NCI-H446 (cell line): ENCODE data around the gene OR7C1.
A peak's percentile ranks its signal among the peaks of the same experiment; 100 is the strongest.
"Not testable (repeated sequence)": the region's sequence is repeated elsewhere in the genome, so short reads cannot be mapped to it uniquely, and the experiment has no call there.

ENCODE experiments used
- DNase-seq, 2 experiments: peaks; one replicate each; lab custom pipeline; 2025; lab: John Stamatoyannopoulos, UW

OR7C1 gene

GRCh38 chr19:14835011-14835410, at the start of gene OR7C1, which contains the start of gene OR7A5:
TSS of gene OR7C1 (minus strand) at chr19:14835185. CDS start at chr19:14800136, 35,049 bp downstream.
TSS of gene OR7A5 (minus strand) at chr19:14835185. CDS start at chr19:14828241, 6,944 bp downstream.
- DNase-seq: no peak

GRCh38 chr19:14871619-14872230, 36.7 kb upstream of the OR7C1 start:
- peak in 1 of 2 experiments; percentile 18 for DNase-seq

GRCh38 chr19:14868497-14868896, 33.5 kb upstream of the OR7C1 start:
- no peak for DNase-seq

- no peak for DNase-seq
Observed at GRCh38 chr19:14848822-14849221, 13.8 kb upstream of the OR7C1 start, which contains the start of gene OR7A10. TSS of gene OR7A10 (minus strand) at chr19:14848922. CDS start at chr19:14841877, 7,045 bp downstream.

GRCh38 chr19:14843578-14843977, 8.6 kb upstream of the OR7C1 start:
- DNase-seq: no peak

- no peak for DNase-seq
Observed at GRCh38 chr19:14843169-14843568, 8.2 kb upstream of the OR7C1 start.

- no peak for DNase-seq
Observed at GRCh38 chr19:14840206-14840605, 5.2 kb upstream of the OR7C1 start.

- DNase-seq: no peak
Observed at GRCh38 chr19:14837391-14837790, 2.4 kb upstream of the OR7C1 start.

GRCh38 chr19:14830702-14831101, 4.3 kb downstream of the OR7C1 start:
- DNase-seq: no peak

GRCh38 chr19:14826006-14826405, 9.0 kb downstream of the OR7C1 start:
- no peak for DNase-seq

- DNase-seq: no peak
Observed at GRCh38 chr19:14821937-14822336, 13.0 kb downstream of the OR7C1 start.

- DNase-seq: no peak
Observed at GRCh38 chr19:14818588-14818987, 16.4 kb downstream of the OR7C1 start.

GRCh38 chr19:14817052-14817451, 17.9 kb downstream of the OR7C1 start:
- no peak for DNase-seq

- no peak for DNase-seq
Observed at GRCh38 chr19:14814982-14815652, 19.9 kb downstream of the OR7C1 start.

- no peak for DNase-seq
Observed at GRCh38 chr19:14809272-14810057, 25.5 kb downstream of the OR7C1 start.

GRCh38 chr19:14804765-14805164, 30.2 kb downstream of the OR7C1 start:
- no peak for DNase-seq

- DNase-seq: no peak
Observed at GRCh38 chr19:14798760-14799159, 36.2 kb downstream of the OR7C1 start.

- DNase-seq: no peak
Observed at GRCh38 chr19:14796021-14796420, 39.0 kb downstream of the OR7C1 start.

- DNase-seq: no peak
Observed at GRCh38 chr19:14795078-14795721, 39.8 kb downstream of the OR7C1 start.

- DNase-seq: not testable (repeated sequence)
Observed at GRCh38 chr19:14792250-14792649, 42.7 kb downstream of the OR7C1 start.

GRCh38 chr19:14786421-14786851, 48.5 kb downstream of the OR7C1 start:
- no peak for DNase-seq
